Cardiac muscle cell (in vitro differentiated cells and primary cell): ENCODE results near the gene MRPS10. TPM values are rescaled to one million over a fixed set of nuclear protein-coding genes. Genes with fewer than 3 reads are reported as not detected.
A peak's percentile ranks its signal among the peaks of the same experiment; 100 is the strongest.

Experiments used
- DNase-seq, 2 donors: peaks; one replicate each; pipeline versions ENCODE4 v3.0.0 to v3.0.0-alpha.2; 2010 to 2017; ENCODE audit warnings: low read depth in 1 of 2, low spot score in 1 of 2
- H3K27ac ChIP-seq: fragments of 200-600 bp; sonication (generic); 2 replicates; pipeline ENCODE4 v1.5.1; 2016
- H3K27me3 ChIP-seq: fragments of 200-600 bp; sonication (generic); 2 replicates; pipeline ENCODE4 v1.6.0; 2016; ENCODE audit warnings: control low read depth
- H3K36me3 ChIP-seq: fragments of 200-600 bp; sonication (generic); 2 replicates; pipeline ENCODE4 v1.5.1; 2016; ENCODE audit warnings: control low read depth
- H3K4me1 ChIP-seq: fragments of 200-600 bp; sonication (generic); 2 replicates; pipeline ENCODE4 v1.8.1; 2017; ENCODE audit warnings: low read depth, mild to moderate bottlenecking, mixed run types
- H3K4me3 ChIP-seq: fragments of 200-600 bp; sonication (generic); 2 replicates; pipeline ENCODE4 v1.5.1; 2016; ENCODE audit warnings: mild to moderate bottlenecking
- H3K9me3 ChIP-seq: fragments of 200-600 bp; sonication (generic); 2 replicates; pipeline ENCODE4 v1.5.1; 2017; ENCODE audit warnings: low read depth, mild to moderate bottlenecking, control low read depth
- CTCF ChIP-seq: IDR thresholded peaks from 2 replicates; pipeline ENCODE4 v1.5.1; 2012; ENCODE audit warnings: low read depth, mild to moderate bottlenecking, low read length
- polyA plus RNA-seq: library from polyadenylated mRNA; unstranded; fragments of >200 nt; fragmentation: Nextera tagmentation; extraction: Ambion mirVana; gene quantifications from 2 replicates; pipeline ENCODE4 v1.2.1, GENCODE V29; 2016
- total RNA-seq: library from RNA; depleted of rRNA; stranded (reverse); fragments of >200 nt; gene quantifications from 2 replicates; pipeline ENCODE4 v1.2.3, GENCODE V29; 2016

The MRPS10 gene
- total and polyA plus RNA-seq, 2 experiments from 2014 or later = 15.8 to 39.8 TPM

- peaks cover 20% of the 10 kb centered on the region for H3K36me3 ChIP-seq
- no peak for DNase-seq
- peak; percentile 35 for TF ChIP-seq CTCF
- no peaks in the 10 kb centered on the region for H3K4me1 ChIP-seq
- no peaks in the 10 kb centered on the region for H3K27me3 ChIP-seq
- no peaks in the 10 kb centered on the region for H3K9me3 ChIP-seq
- no peak overlapping the region for H3K4me3 ChIP-seq
- H3K27ac ChIP-seq = no peak overlapping the region
These were observed 13.0 kb upstream of the MRPS10 start for GRCh38 chr6:42230345-42231321.

DNA sequence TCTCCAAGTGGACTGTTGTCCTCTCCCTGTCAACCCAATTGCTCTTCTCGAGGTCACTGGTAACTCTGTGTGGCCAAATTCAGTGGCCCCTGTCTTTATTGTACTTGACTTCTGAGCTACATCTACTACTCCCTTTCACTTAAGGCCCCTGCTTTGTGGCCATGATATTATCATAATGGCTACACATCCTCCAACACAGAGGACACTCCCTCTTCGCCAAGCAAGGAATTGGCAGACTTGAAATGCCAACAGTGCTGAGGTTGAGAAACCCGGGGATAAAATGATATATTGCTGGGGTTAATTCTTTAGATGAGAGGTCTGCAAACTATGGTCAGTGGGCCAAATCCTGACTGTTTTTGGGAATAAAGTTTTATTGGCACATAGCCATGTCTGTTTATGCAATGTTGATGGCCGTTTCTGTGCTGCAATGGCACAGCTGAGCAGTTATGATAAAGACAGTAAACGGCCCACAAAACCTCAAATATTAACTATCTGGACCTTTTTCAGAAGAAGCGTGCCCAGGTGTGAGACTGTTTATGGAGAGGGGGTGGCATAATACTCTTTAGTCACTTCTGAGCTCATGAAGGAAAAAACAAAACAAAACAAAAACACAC is 12.0 kb upstream of the MRPS10 start:
- TF ChIP-seq CTCF = no peak
- Histone ChIP-seq H3K4me3 (no peak overlapping the region), H3K27me3 (no peaks in the 10 kb centered on the region), H3K36me3 (peaks cover 14% of the 10 kb centered on the region), H3K27ac (no peak overlapping the region), H3K4me1 (no peaks in the 10 kb centered on the region), H3K9me3 (no peaks in the 10 kb centered on the region)
- no peak for DNase-seq

DNA sequence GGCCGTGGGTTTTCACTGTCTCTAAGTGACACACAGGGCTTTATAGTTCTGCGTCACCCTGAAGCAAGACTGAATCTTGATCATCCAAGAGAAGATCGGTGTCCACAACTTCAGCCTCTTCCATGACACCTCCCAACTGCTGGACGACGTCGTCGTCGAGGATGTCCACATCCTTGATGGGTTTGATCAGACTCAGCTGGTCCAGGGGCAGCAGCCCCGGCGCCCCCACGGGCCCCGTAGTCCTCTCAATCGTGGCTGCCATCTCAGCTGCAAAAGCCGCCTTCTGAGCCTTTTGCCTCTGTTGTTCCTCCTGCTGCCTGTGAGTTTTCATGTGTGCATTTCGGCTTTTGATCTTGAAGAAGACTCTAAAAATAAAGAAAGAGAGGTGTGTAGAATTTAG is 10.6 kb upstream of the MRPS10 start:
- DNase-seq = no peak
- H3K27me3 ChIP-seq = no peaks in the 10 kb centered on the region
- no peaks in the 10 kb centered on the region for H3K9me3 ChIP-seq
- H3K27ac ChIP-seq = no peak overlapping the region
- no peak for TF ChIP-seq CTCF
- no peaks in the 10 kb centered on the region for H3K4me1 ChIP-seq
- H3K36me3 ChIP-seq = peaks cover 14% of the 10 kb centered on the region
- no peak overlapping the region for H3K4me3 ChIP-seq

DNA sequence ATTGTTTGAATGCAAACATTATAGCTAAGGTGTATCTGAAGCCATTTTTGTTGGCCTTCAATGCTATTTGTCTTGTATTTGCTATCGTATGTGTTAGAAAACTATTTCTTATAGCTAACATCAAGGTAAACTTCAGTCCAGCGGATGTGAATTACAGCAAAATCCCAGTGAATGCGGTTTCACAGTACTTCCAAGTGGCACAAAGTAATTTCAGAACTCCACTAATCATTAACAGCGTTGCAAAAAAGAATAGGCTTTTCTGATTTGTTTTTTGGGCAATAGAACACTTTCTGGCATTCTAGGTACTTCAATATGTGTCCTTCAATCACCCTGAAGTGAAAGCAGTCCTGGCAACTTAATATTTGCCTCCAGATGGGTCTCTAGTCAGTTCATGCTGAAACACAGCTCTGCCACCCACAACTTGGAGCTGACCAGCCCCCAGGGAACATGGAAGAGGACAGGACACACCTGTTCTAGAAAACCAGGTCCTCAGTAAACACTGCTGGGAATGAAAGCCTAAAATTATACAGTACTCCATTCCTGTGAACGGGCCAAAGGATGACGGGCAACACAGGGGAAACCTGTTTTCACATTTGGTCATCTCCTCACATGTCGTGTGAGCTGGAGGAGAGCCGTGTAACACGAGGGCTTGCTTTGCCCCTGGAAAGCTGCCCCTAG is 9.7 kb upstream of the MRPS10 start:
- no peaks in the 10 kb centered on the region for H3K27me3 ChIP-seq
- no peak for DNase-seq
- peaks cover 10% of the 10 kb centered on the region for H3K36me3 ChIP-seq
- no peak for TF ChIP-seq CTCF
- H3K27ac ChIP-seq = no peak overlapping the region
- H3K4me3 ChIP-seq = no peak overlapping the region
- no peaks in the 10 kb centered on the region for H3K4me1 ChIP-seq
- no peaks in the 10 kb centered on the region for H3K9me3 ChIP-seq

- Histone ChIP-seq H3K9me3 (no peaks in the 10 kb centered on the region), H3K27me3 (no peaks in the 10 kb centered on the region), H3K27ac (no peak overlapping the region), H3K4me1 (no peaks in the 10 kb centered on the region), H3K36me3 (peaks cover 8% of the 10 kb centered on the region), H3K4me3 (no peak overlapping the region)
- no peak for DNase-seq
- TF ChIP-seq CTCF = no peak
These were observed 9.0 kb upstream of the MRPS10 start for GRCh38 chr6:42226645-42227143.
